NCI-H1105 (cell line): ENCODE results near the gene NR2C2.

ENCODE experiments used
- DNase-seq: peaks from one replicate; lab custom pipeline; 2025; lab: John Stamatoyannopoulos, UW

NR2C2 gene

DNA sequence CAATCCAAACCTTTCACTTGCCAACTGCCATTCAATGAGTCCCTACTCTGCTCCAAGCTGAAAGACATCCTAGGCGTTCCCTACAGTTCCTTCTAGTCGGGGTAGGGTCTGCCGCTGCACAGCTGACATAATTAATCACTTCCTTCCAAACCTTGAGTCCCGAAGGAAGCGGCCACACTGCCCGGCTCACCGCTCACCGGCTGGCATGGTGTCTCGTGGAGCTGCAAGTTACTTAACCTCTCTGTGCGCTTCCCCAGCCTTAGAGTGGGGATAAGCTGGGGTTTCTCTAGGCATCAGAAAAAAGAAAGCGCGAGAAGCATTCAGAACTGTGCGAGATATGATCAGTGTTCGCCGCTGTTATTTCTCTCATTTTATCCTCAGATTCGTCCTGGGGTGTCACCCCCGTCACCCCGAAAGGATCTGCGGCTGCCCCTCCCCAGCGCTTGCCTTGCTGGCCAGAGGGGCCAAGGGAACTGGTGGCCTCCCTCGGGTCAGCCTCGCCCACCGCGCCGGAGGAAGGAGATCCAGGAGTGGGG lies 117.0 kb downstream of the NR2C2 start:
- no peak for DNase-seq

DNA sequence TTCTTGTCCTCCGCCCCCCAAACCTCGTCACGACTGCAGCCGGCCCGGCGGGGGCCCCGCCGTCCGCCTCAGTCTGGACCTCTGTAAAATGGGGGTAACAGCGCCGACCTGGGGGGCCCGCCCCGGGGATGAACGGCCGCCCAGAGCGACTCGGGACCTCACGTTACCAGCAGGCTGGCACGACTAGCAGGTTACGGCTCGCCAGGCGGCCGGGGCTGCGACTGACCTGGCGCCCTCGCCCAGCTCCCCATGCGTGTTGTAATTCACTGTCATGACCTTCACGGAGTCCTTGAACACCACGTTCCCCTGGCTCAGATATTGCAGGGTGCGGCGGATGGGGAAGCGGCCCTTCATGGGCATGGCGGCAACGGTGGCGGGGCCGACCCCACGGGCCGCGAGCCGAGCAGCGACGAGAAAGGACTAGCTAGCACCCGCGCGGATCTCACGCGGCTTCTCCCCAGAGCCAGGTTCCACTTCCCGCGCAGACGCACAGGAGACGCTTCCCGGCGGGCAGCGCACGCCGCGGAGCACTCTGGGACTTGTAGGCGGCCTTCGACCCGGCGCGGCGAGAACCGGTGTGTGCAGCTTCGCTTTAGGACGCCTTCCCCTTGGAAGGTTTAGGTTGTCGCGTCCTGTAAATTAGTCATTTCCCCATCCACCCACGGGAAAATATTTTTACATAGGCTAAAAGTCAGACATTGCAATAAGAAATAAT lies 117.6 kb downstream of the NR2C2 start, which contains the start of gene MRPS25:
TSS of gene MRPS25 (minus strand) at position 481 of the 715 bp plus-strand sequence. CDS start at position 360, 121 bp downstream.
- DNase-seq: peak; percentile 59

DNA sequence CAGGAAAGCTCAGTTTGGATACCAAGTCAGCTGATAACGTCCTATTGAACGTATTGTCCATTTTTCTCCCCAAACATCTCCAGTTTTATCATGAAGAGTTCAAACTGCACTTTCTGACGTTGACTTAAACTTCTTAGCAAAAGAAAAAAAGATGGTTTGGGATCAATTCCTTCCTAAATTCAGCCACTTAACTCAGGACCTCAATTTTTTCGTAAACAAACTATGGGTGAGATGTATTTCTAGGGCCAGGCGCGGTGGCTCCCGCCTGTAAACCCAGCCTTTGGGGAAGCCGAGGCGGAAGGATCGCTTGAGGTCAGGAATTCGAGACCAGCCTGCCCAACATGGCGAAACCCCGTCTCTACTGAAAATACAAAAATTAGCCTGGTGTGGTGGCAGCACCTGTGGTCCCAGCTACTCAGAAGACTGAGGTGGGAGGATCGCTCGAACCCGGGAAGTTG lies 118.2 kb downstream of the NR2C2 start:
- DNase-seq: no peak

DNA sequence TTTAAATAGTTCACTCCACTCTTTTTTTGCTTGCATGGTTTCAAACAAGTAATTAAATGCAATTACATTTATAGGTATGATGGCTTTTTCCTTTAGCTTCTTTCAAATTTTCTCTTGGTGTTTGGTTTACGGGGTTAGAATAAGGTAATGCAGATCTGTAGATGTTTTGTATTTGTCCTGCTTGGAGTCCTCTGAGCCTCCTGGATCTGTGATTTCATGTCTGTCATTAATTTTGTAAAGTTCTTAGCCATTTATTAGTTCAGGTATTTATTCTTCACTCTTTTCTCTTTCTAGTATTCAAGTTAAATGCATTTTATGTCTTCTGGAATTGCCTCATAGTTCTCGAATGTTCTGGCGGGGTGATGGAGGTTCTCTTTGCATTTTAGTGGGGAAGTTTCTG lies 119.1 kb downstream of the NR2C2 start:
- DNase-seq: no peak

DNA sequence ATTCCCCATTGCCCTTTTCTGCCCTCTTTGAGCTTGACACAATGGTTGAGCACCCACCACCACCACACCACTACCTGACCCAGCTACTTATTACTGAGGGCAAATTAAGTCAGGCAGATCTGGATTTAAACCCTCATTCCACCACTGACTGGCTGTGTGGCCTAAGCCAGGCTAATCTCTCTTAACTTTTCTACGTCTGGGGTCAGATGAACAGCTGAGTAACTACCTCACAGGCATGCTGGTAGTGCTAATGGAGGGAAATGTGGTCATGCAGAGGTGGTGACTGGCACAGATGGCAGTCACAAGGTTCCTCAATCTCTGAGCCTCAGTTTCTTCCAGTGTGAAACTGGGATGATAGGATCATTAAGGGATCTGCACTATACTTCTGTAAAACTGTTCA lies 122.1 kb downstream of the NR2C2 start:
- DNase-seq: no peak

DNA sequence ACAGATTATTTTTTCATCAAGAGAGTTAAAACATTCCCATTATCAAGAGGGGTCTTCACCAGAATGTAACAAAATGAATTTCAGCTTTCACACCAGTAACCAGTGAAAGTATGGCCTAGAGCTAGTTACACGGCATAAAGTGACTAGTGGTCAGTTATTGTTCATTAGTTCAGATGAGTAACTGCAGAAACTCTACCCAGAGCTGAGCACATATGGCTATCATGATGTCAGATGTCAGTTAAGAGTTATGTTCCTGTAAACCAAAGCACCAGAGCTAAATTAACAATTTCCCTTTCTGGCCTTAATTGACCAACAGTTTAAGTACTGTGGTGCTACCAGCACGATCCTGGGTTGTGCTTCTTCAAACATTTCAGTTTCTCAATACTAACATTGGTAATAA lies 124.3 kb downstream of the NR2C2 start:
- DNase-seq: no peak

DNA sequence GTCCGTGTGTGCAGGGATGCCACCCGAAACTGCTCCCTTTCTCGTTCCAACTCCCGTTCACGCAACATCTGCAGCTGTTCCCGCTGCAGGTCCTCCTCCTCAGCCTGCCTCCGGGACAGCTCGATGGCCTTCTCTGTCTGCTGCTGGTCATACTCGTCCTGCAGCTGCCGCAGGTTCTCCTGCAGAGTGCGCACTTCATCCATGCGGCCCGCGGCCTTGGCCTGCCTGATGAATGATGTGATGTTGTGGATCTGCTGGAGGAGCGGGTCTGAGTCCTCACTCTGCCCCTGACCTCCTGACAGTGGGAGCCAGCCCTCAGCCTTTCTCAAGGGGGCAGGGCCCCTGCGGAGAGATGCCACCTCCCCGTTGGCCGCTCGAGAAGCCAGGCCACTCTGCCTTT lies 127.1 kb downstream of the NR2C2 start:
- no peak for DNase-seq

DNA sequence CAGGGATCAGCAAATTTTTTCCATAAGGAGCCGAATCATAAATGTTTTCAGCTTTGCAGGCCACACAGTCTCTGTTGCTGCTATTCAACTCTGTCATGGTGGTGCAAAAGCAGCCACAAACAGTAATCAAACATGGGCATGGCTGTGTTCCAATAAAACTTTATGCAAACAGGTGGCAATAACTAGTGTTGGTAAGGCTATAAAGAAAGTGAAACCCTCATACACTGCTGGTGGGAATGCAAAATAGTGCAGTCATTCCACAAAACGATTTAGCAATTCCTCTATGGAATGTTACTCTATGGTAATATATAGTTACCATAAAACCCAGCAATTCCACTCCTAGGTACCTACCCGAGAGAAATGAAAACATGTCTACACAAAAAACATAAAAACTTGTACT lies 131.7 kb downstream of the NR2C2 start:
- no peak for DNase-seq

DNA sequence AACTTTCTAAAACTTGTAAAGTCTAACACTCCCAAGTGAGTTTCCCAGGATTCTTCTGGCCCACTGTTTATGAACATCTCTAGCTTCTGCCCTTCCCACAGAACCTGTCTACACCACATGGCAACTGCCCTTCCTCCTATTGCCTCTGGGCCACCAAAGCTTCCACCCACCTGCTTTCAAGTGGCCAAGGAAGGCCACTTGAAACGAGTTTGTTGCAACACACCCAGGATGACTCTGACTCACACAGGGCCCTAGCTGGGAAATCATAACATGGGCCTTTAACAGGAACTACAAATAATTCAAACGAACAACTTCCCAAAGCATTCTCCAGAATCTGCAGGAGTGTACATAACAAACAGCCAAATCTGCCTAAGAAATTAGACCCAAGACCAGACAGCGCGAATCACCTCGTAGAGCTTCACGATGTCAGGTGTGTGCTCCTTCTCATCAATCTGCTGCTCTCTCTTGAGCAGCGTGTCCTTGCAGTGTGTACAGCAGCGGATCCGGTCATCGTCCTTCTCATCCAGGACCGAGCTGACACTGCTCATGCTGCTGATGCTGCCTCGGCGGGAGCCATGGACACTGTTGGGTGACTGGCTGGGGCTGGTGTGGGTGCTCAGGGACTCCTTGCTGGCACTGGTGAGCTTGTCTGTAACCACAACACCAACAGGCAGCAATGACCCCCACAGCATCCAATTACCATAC lies 134.7 kb downstream of the NR2C2 start:
- DNase-seq: no peak

DNA sequence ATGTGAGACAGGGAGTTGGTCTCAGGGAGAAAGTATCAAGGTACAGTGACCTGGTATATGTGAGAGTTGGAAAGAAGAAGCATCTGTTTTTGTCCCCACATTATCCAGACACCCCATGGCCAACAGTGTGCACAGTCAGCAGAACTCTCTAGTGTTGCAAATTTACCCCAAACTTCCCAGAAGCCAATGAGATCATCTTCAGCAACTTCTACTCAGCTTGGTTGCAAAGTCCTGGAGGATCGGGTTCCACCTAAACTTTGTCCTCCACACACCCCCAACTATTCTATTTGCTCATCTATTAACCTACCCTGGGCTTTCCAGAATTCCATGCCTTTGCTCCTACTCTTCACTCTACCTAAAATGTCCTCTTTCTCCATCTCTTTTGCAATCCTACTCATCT lies 135.9 kb downstream of the NR2C2 start:
- DNase-seq: no peak

DNA sequence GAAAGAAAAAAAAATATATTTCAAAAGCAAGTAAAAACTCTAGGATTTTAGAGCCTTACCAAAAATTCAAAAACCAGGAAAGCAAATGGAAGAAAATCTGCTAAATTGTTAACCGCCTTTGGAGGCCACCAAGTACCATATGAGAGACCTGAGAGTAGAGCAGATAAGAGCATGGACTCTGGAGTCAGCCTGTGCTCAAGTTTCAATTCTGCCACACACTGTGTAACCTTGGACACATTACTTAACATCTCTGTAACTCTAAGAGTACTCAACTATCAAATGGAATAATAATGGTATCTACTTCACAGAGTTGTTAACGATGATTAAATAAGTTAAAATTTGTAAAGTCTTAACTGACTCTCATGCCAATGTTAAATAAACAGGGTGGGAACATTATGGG lies 138.9 kb downstream of the NR2C2 start:
- no peak for DNase-seq

DNA sequence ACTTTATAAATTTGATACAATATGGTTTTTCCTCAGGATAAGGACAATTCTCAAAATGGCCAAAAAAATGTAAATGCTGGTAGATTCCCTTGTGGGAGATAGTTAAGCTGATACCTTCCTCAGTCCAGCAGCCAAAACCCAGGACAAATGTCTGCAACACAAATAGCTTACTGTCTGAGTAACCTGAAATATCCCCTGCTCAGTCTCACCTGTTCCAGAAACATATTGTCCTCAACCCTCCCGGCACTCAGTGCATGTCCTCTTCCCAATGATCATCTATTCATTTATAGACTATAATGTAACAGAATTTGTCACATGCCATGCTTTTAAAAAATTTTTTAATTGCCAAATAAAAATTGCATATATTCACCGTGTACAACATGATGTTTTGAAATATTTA lies 139.3 kb downstream of the NR2C2 start:
- no peak for DNase-seq

DNA sequence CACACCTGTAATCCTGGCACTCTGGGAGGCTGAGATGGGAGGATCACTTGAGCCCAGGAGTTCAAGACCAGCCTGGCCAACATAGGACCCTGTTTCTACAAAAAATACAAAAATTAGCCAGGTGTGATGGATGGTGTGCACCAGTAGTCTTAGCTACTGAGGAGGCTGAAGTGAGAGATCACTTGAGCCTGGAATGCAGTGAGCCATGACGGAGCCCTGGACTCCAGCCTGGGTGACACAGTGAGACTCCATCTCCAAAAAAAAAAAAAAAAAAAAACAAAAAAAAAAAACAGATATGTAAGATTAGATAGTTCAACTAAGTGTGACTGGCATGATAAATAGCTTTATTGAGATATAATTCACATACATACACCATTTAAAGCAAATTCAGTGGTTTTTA lies 141.8 kb downstream of the NR2C2 start:
- DNase-seq: no peak

DNA sequence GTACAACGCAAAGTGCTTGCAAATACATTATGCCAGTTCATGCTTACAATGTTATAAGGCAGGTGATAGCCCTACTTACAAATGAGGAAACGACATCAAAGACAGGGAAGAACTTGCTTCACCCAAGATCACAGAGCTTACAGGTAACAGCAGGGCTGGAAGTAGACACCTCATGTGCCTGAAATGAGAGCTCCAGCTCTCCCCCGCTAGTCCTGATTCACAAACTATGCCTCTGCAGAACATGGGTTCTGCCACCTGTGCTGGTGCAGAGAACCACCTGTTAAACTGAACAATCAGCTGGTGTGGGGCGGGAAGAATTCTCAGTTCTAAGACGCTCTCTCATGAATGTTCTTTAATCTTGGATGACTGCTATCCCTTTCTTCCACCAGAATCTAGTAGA lies 144.2 kb downstream of the NR2C2 start:
- DNase-seq: no peak

DNA sequence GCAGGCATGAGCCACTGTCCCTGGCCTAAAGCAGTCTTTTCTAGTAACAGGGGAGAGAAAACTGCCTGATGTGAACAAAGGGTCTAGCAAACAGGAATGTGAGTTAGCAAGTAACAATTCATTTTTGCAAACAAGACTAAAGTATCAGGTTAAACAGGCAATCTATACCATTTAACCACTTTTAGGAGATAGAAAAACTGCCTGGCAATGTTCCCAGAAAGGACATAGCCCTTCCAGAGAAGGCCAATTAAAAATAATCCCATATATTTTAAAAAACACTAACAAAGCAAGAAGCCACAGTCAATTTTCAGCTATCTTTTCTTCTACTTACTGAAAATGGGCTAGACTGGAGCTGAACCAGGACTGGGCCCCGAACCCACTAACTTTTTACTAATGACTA lies 145.3 kb downstream of the NR2C2 start:
- DNase-seq: no peak

DNA sequence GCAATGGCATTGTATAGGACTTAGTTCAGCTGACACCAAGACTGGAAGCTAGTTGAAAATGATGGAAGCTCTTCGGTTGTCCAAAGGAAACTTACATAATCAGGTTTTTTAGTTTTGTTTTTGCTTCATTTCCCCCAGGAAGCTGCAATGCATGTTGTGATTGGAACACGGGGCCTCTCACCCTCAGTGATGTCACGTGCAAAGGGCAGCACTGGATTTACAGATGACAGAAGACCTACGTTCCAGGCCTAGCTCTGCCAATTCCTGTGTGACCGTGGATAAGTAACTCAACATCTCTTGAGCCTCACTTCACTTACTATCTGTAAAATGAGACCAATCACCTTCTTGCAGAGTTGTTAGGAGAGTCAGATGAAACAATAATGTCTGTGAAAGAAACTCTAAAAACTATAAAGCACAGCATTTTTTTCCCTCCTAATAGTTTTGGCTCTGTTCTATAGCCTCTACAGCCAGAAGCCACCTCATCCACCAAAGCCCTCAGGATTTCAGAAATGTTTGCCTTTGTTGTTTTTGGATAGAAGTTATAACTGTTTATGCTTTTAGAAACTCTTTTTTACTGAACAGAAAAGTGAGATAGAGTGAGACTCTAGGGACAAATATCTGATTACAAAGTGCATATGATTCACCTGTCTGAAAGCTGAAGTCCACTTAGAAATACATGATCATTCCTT lies 146.9 kb downstream of the NR2C2 start:
- DNase-seq: no peak

DNA sequence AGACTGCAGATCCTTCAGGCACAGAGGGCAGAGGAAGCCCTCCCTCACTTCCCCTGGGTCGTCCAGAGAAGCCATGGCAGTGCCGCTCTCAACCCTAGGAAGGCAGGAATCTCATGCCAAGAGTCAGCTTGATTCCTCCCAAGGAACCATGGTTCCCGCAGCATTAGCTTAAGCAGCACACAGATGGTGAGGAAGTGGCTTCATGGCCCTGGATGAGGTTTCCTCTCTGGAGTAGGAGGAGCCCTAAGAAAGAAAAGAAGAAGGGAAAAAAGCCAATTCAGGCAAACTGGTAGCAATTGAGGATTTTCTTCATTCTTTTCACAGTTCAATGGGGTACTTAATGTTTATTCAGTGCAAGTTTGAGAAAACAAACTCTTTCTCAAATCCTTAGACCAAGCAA lies 148.7 kb downstream of the NR2C2 start:
- no peak for DNase-seq

DNA sequence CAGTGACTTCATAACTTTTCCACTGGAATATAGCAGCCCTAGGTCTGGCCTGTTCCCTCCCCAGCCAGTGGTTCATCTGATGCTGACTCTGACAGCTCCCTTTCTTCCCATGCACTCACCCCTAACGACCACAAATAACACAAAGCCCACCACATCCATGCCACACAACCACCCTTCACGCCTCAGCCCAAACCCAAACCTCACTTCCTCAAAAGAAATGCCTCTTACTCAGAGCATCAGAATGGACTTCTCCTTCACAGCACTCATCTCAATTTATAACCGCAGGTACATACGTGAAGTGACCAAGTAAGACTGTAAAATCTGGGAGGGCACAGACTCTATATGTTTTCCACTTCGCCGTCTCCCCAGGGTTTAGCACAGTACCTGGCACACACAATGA lies 150.5 kb downstream of the NR2C2 start:
- DNase-seq: no peak
